ENCODE measurements around the gene FOXA3. TPM values are rescaled to one million over a fixed set of nuclear protein-coding genes. Genes with fewer than 3 reads are reported as not detected.
A peak's percentile ranks its signal among the peaks of the same experiment; 100 is the strongest.
"Not testable (repeated sequence)": the region's sequence is repeated elsewhere in the genome, so short reads cannot be mapped to it uniquely, and the experiment has no call there.

Gene FOXA3
- total RNA-seq, 4 donors from 2014 or later: not detected

GRCh38 chr19:45863335-45863839 lies 739 bp upstream of the FOXA3 start:
- 4% methylated on average over 18 of the region's 22 CpGs for WGBS
- Histone ChIP-seq H3K27me3 (peaks cover 10 to 31% (median 16%) of the 10 kb centered on the region in 4 donors), H3K36me3 (peaks cover 5 to 25% (median 17%) of the 10 kb centered on the region in 4 donors), H3K27ac (replicated peaks in 1 of 4) (peak overlapping the region in 2 of 4 donors; percentile 94 to 97), H3K9me3 (no peaks in the 10 kb centered on the region), H3K4me1 (peaks cover 24 to 36% (median 33%) of the 10 kb centered on the region in 4 donors), H3K4me3 (peak overlapping the region; percentile 94 to 100 (median 98))
- TF ChIP-seq CTCF (IDR thresholded peaks at IDR 0.05): no peak
- TF ChIP-seq POLR2AphosphoS5 (IDR thresholded peaks at IDR 0.05): no peak
- no peak for TF ChIP-seq EP300 (IDR thresholded peaks at IDR 0.05)
- TF ChIP-seq POLR2A (IDR thresholded peaks at IDR 0.05; ENCODE audit: low read depth): no peak
- no peak for DNase-seq (ENCODE audit: extremely low spot score)
- intact Hi-C loops (cut with DNase I): loop anchor here (2.0 to 10.0 kb wide), 2 partner anchors 23 to 151 kb away; partner anchors contain the start of gene IRF2BP1

- Histone ChIP-seq H3K36me3 (peaks cover 2 to 12% (median 4%) of the 10 kb centered on the region in 4 donors), H3K27me3 (peaks cover 10 to 31% (median 16%) of the 10 kb centered on the region in 4 donors), H3K9me3 (no peaks in the 10 kb centered on the region), H3K4me1 (peaks cover 24 to 36% (median 33%) of the 10 kb centered on the region in 4 donors), H3K4me3 (peak overlapping the region in 3 of 4 donors; percentile 94 to 99 (median 97)), H3K27ac (replicated peaks in 1 of 4) (peak overlapping the region in 1 of 4 donors; percentile 16)
- intact Hi-C loops (cut with DNase I): loop anchor here (10.0 kb wide), 1 partner anchor 150 kb away; no protein-coding TSS in a partner anchor
- WGBS: 36% methylated on average over 12 of the region's 12 CpGs
- no peak for TF ChIP-seq CTCF (IDR thresholded peaks at IDR 0.05)
- no peak for TF ChIP-seq POLR2AphosphoS5 (IDR thresholded peaks at IDR 0.05)
- TF ChIP-seq POLR2A (IDR thresholded peaks at IDR 0.05; ENCODE audit: low read depth): no peak
- no peak for TF ChIP-seq EP300 (IDR thresholded peaks at IDR 0.05)
- DNase-seq (ENCODE audit: extremely low spot score): no peak
These were observed 530 bp downstream of the FOXA3 start for GRCh38 chr19:45864629-45865082.

GRCh38 chr19:45865269-45865948 lies 1.3 kb downstream of the FOXA3 start:
- H3K4me3 ChIP-seq: no peak overlapping the region
- H3K9me3 ChIP-seq: no peaks in the 10 kb centered on the region
- H3K36me3 ChIP-seq: peaks cover 0 to 6% (median 0%) of the 10 kb centered on the region in 4 donors
- DNase-seq (ENCODE audit: extremely low spot score): no peak
- no peak for TF ChIP-seq POLR2AphosphoS5 (IDR thresholded peaks at IDR 0.05)
- TF ChIP-seq EP300 (IDR thresholded peaks at IDR 0.05): no peak
- TF ChIP-seq CTCF (IDR thresholded peaks at IDR 0.05): no peak
- no peak for TF ChIP-seq POLR2A (IDR thresholded peaks at IDR 0.05; ENCODE audit: low read depth)
- H3K4me1 ChIP-seq: peaks cover 24 to 35% (median 33%) of the 10 kb centered on the region in 4 donors
- intact Hi-C loops (cut with DNase I): loop anchor here (10.0 kb wide), 1 partner anchor 149 kb away; no protein-coding TSS in a partner anchor
- no peak overlapping the region for H3K27ac ChIP-seq (replicated peaks in 1 of 4)
- H3K27me3 ChIP-seq: peaks cover 10 to 31% (median 16%) of the 10 kb centered on the region in 4 donors
- WGBS: 67% methylated on average over 7 of the region's 9 CpGs

- intact Hi-C loops (cut with DNase I): loop anchor here (10.0 kb wide), 1 partner anchor 148 kb away; no protein-coding TSS in a partner anchor
- Histone ChIP-seq H3K27me3 (peaks cover 10 to 31% (median 16%) of the 10 kb centered on the region in 4 donors), H3K9me3 (no peaks in the 10 kb centered on the region), H3K27ac (replicated peaks in 1 of 4) (no peak overlapping the region), H3K36me3 (no peaks in the 10 kb centered on the region), H3K4me1 (peaks cover 19 to 25% (median 23%) of the 10 kb centered on the region in 4 donors), H3K4me3 (no peak overlapping the region)
- WGBS: 72% methylated on average over 8 of the region's 11 CpGs
- no peak for TF ChIP-seq CTCF (IDR thresholded peaks at IDR 0.05)
- no peak for TF ChIP-seq EP300 (IDR thresholded peaks at IDR 0.05)
- no peak for TF ChIP-seq POLR2A (IDR thresholded peaks at IDR 0.05; ENCODE audit: low read depth)
- TF ChIP-seq POLR2AphosphoS5 (IDR thresholded peaks at IDR 0.05): no peak
- no peak for DNase-seq (ENCODE audit: extremely low spot score)
These were observed 2.5 kb downstream of the FOXA3 start for GRCh38 chr19:45866400-45867176.

GRCh38 chr19:45867241-45867640 lies 3.1 kb downstream of the FOXA3 start:
- H3K27me3 ChIP-seq: peaks cover 10 to 31% (median 16%) of the 10 kb centered on the region in 4 donors
- 57% methylated on average over 4 of the region's 4 CpGs for WGBS
- not testable (repeated sequence) for H3K9me3 ChIP-seq; H3K27ac ChIP-seq (replicated peaks in 1 of 4); H3K36me3 ChIP-seq; H3K4me3 ChIP-seq; DNase-seq (ENCODE audit: extremely low spot score)
- intact Hi-C loops (cut with DNase I): loop anchor here (10.0 kb wide), 1 partner anchor 148 kb away; no protein-coding TSS in a partner anchor
- H3K4me1 ChIP-seq: peaks cover 13 to 18% (median 17%) of the 10 kb centered on the region in 4 donors
